ENCODE data around the gene F10.

DNA sequence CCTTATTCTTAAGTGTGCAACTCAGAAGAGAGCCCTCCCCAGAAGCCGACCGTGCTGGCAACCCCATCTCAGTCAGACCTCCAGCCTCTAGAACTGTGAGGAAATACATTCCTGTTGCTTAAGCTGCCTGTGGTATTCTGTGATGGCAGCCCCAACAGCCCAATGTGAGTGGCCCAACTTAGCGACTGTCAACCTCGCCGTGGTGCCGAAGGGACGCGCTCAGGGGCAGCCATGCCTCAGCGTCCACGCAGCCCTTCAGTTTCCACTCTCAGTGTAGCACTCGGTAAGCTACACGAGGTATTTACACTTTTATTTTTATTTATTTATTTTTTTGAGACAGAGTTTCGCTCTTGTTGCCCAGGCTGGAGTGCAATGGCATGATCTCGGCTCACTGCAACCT, 54.2 kb downstream of the F10 start:
- TF ChIP-seq, protein P1, sequence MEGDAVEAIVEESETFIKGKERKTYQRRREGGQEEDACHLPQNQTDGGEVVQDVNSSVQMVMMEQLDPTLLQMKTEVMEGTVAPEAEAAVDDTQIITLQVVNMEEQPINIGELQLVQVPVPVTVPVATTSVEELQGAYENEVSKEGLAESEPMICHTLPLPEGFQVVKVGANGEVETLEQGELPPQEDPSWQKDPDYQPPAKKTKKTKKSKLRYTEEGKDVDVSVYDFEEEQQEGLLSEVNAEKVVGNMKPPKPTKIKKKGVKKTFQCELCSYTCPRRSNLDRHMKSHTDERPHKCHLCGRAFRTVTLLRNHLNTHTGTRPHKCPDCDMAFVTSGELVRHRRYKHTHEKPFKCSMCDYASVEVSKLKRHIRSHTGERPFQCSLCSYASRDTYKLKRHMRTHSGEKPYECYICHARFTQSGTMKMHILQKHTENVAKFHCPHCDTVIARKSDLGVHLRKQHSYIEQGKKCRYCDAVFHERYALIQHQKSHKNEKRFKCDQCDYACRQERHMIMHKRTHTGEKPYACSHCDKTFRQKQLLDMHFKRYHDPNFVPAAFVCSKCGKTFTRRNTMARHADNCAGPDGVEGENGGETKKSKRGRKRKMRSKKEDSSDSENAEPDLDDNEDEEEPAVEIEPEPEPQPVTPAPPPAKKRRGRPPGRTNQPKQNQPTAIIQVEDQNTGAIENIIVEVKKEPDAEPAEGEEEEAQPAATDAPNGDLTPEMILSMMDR (conservative IDR thresholded peaks at IDR 0.05) = no peak
- TF ChIP-seq ZFX (IDR thresholded peaks at IDR 0.05) = no peak

Data from C4-2B (cell line).